ENCODE measurements around the gene PRELP. TPM values are rescaled to one million over a fixed set of nuclear protein-coding genes. Genes with fewer than 3 reads are reported as not detected.
"Not testable (repeated sequence)": the region's sequence is repeated elsewhere in the genome, so short reads cannot be mapped to it uniquely, and the experiment has no call there.

The PRELP gene
- total RNA-seq, 1 donor from 2014 or later = not detected

GRCh38 chr1:203447151-203447550 is 28.5 kb upstream of the PRELP start:
- TF ChIP-seq CTCF (conservative IDR thresholded peaks at IDR 0.05; ENCODE audit: low read depth, low read length) = no peak
- H3K4me3 ChIP-seq (ENCODE audit: low read depth, low read length) = no peak overlapping the region
- no peak for DNase-seq (ENCODE audit: low read depth)

- DNase-seq (ENCODE audit: low read depth) = not testable (repeated sequence)
These were observed 28.0 kb upstream of the PRELP start for GRCh38 chr1:203447598-203447997.

GRCh38 chr1:203448521-203449061 is 27.0 kb upstream of the PRELP start:
- no peak overlapping the region for H3K4me3 ChIP-seq (ENCODE audit: low read depth, low read length)
- TF ChIP-seq CTCF (conservative IDR thresholded peaks at IDR 0.05; ENCODE audit: low read depth, low read length) = no peak
- no peak for DNase-seq (ENCODE audit: low read depth)

More at GRCh38 chr1:203447598-203447997, 28.0 kb upstream of the PRELP start:
- H3K4me3 ChIP-seq (ENCODE audit: low read depth, low read length) = not testable (repeated sequence)

- no peak overlapping the region for H3K4me3 ChIP-seq (ENCODE audit: low read depth, low read length)
- no peak for TF ChIP-seq CTCF (conservative IDR thresholded peaks at IDR 0.05; ENCODE audit: low read depth, low read length)
- no peak for DNase-seq (ENCODE audit: low read depth)
These were observed 25.6 kb upstream of the PRELP start for GRCh38 chr1:203450001-203450400.

GRCh38 chr1:203450479-203451149 is 25.0 kb upstream of the PRELP start:
- no peak for TF ChIP-seq CTCF (conservative IDR thresholded peaks at IDR 0.05; ENCODE audit: low read depth, low read length)
- no peak for DNase-seq (ENCODE audit: low read depth)
- no peak overlapping the region for H3K4me3 ChIP-seq (ENCODE audit: low read depth, low read length)

GRCh38 chr1:203451836-203452784 is 23.5 kb upstream of the PRELP start:
- TF ChIP-seq CTCF (conservative IDR thresholded peaks at IDR 0.05; ENCODE audit: low read depth, low read length) = no peak
- no peak overlapping the region for H3K4me3 ChIP-seq (ENCODE audit: low read depth, low read length)
- DNase-seq (ENCODE audit: low read depth) = no peak

- DNase-seq (ENCODE audit: low read depth) = no peak
- TF ChIP-seq CTCF (conservative IDR thresholded peaks at IDR 0.05; ENCODE audit: low read depth, low read length) = no peak
- H3K4me3 ChIP-seq (ENCODE audit: low read depth, low read length) = no peak overlapping the region
These were observed 22.6 kb upstream of the PRELP start for GRCh38 chr1:203453016-203453415.
